K562 (cell line): ENCODE results near the gene FRMD5. TPM values are rescaled to one million over a fixed set of nuclear protein-coding genes. Genes with fewer than 3 reads are reported as not detected.

Experiments
- ATAC-seq: fragments of 200-7000 bp; cut with Tn5 transposase; 3 replicates; pipeline ENCODE4 v1.9.1; 2020; ENCODE audit warnings: moderate library complexity
- BruUV-seq: library from RNA; stranded (reverse); fragments of 400-500 nt; replicated peaks from 2 replicates; lab custom pipeline; 2021; lab: Mats Ljungman, UMichigan
- CTCF ChIA-PET: fragments of 300-600 bp; formaldehyde crosslinking; extraction: SDS; loops from one replicate; lab custom pipeline; 2021; ENCODE audit warnings: low intra/inter-chr PET ratio; lab: Yijun Ruan, JAX
- POLR2A ChIA-PET: fragments of 300-600, 350-650 bp; sonication (Branson Sonifier 250); formaldehyde crosslinking; extraction: SDS; loops from one replicate; lab custom pipeline; 2021; ENCODE audit warnings: antibody characterized with exemption, inconsistent platforms; lab: Yijun Ruan, JAX
- DNase-seq, 4 experiments: peaks; one replicate each; pipeline versions ENCODE4 v3.0.0 to v3.0.0-alpha.2; 2011 to 2018; ENCODE audit warnings: low spot score in 3 of 4, mixed read lengths in 3 of 4; ENCODE audit errors: extremely low read depth in 1 of 4
- FAIRE-seq: peaks from 2 replicates; lab custom pipeline; 2011; peaks lifted over from hg19 to GRCh38; lab: Jason Lieb, UNC
- H2AFZ ChIP-seq: 2 replicates; pipeline ENCODE4 v1.6.0; 2011; ENCODE audit warnings: low read depth, low read length, control low read depth, inconsistent platforms
- H3K27ac ChIP-seq: fragments of 200-600 bp; 3 replicates; pipeline ENCODE4 v1.8.0; 2011; ENCODE audit warnings: low read depth, mild to moderate bottlenecking, control low read depth, inconsistent platforms, low read length, moderate library complexity, mixed read lengths; ENCODE audit errors: extremely low read depth
- H3K27me3 ChIP-seq, 2 experiments: fragments of 300-600 bp in 1 of 2; 2 replicates in 1 of 2; 3 replicates in 1 of 2; pipeline versions ENCODE4 v1.6.0 to v1.8.0; 2011; ENCODE audit warnings: inconsistent platforms in 2 of 2, low read length in 2 of 2, mild to moderate bottlenecking in 1 of 2, mixed read lengths in 1 of 2, moderate library complexity in 1 of 2; ENCODE audit not compliant: control insufficient read depth in 2 of 2, insufficient read depth in 2 of 2
- H3K36me3 ChIP-seq: fragments of 300-600 bp; 3 replicates; pipeline ENCODE4 v1.8.0; 2011; ENCODE audit warnings: mild to moderate bottlenecking, low read length, inconsistent platforms; ENCODE audit not compliant: control insufficient read depth, insufficient read depth
- H3K4me1 ChIP-seq, 2 experiments: fragments of 200-600 bp in 1 of 2; replicated peaks in 1 of 2; 2 replicates in 1 of 2; 3 replicates in 1 of 2; pipeline versions ENCODE4 v1.5.1 to v1.8.0; 2011; ENCODE audit warnings: inconsistent platforms in 2 of 2, low read length in 2 of 2, mild to moderate bottlenecking in 1 of 2, mixed read lengths in 1 of 2, moderate library complexity in 1 of 2; ENCODE audit not compliant: control insufficient read depth in 2 of 2, insufficient read depth in 2 of 2
- H3K4me2 ChIP-seq: 2 replicates; pipeline ENCODE4 v1.6.1; 2011; ENCODE audit warnings: low read length, control low read depth, inconsistent platforms, mixed read lengths; ENCODE audit not compliant: insufficient read depth
- H3K4me3 ChIP-seq: fragments of 200-600 bp; sonication (generic), shearing (Covaris generic); 2 replicates; pipeline ENCODE4 v1.5.1; 2016; ENCODE audit warnings: control low read depth, inconsistent platforms
- H3K79me2 ChIP-seq: fragments of 200-600 bp; 3 replicates; pipeline ENCODE4 v1.8.0; 2011; ENCODE audit warnings: low read length, inconsistent platforms; ENCODE audit not compliant: control insufficient read depth, insufficient read depth
- H3K9ac ChIP-seq, 2 experiments: 2 replicates each; pipeline versions ENCODE4 v1.6.0 to v1.6.1; 2011; ENCODE audit warnings: low read depth in 2 of 2, low read length in 2 of 2, control low read depth in 1 of 2, inconsistent platforms in 1 of 2, mild to moderate bottlenecking in 1 of 2, mixed read lengths in 1 of 2; ENCODE audit not compliant: insufficient read depth in 1 of 2
- H3K9me1 ChIP-seq: one replicate; pipeline ENCODE4 v1.6.0; 2011; ENCODE audit warnings: inconsistent platforms, mild to moderate bottlenecking, low read length, moderate library complexity; ENCODE audit not compliant: control insufficient read depth, insufficient read depth
- H3K9me3 ChIP-seq: replicated peaks from 2 replicates; pipeline ENCODE4 v1.5.1; 2011; ENCODE audit warnings: low read depth, low read length, inconsistent platforms; ENCODE audit not compliant: control insufficient read depth, insufficient read depth
- H4K20me1 ChIP-seq: replicated peaks from 2 replicates; pipeline ENCODE4 v1.6.1; 2011; ENCODE audit warnings: low read length, inconsistent platforms, mixed read lengths; ENCODE audit not compliant: control insufficient read depth, insufficient read depth
- SMAD3 ChIP-seq: fragments of 450-650 bp; formaldehyde crosslinking; conservative IDR thresholded peaks from 2 replicates; pipeline ENCODE4 v1.4.0; 2020; ENCODE audit warnings: mild to moderate bottlenecking
- ZNF395 ChIP-seq: fragments of 200-800 bp; sonication (Bioruptor generic); IDR thresholded peaks from 2 replicates; pipeline ENCODE4 v1.6.1; 2017; ENCODE audit warnings: missing genetic modification characterization, missing compliant biosample characterization
- WGBS: fragments of 100-300 bp; shearing (Covaris generic); methylation state at CpG from one replicate; pipeline ENCODE4 v1.1.6; 2016; ENCODE audit warnings: low coverage, mixed read lengths; ENCODE audit not compliant: insufficient coverage; ENCODE audit errors: missing lambda C conversion rate; 5-methylcytosine and 5-hydroxymethylcytosine counted together
- in situ Hi-C: fragments of 300-500 bp; cut with MboI; formaldehyde crosslinking; loops from 4 replicates; pipeline ENCODE4 v1.15.0; 2018; ENCODE audit warnings: inconsistent platforms, mixed read lengths
- intact Hi-C: fragments of 100-400 bp; cut with micrococcal nuclease; formaldehyde crosslinking; loops from 2 replicates; pipeline ENCODE4 v1.14.2; 2022
- polyA plus RNA-seq, 8 experiments: library from polyadenylated mRNA; depleted of rRNA in 4 of 8; stranded (reverse) in 5 of 8; unstranded in 3 of 8; fragments of >200 nt; fragmentation: Nextera tagmentation in 2 of 8; fragmentation: Illumina TruSeq in 1 of 8; extraction: Ambion mirVana in 2 of 8; extraction: Trizol in 1 of 8; gene quantifications; 2 replicates each; pipeline versions ENCODE4 v1.2.1 to v1.2.3, GENCODE V29; 2011 to 2014; ENCODE audit warnings: inconsistent platforms in 1 of 8, missing spikeins in 1 of 8
- total RNA-seq, 7 experiments: library from RNA; depleted of rRNA in 6 of 7; stranded (reverse); fragments of >200 nt in 6 of 7; fragmentation: Illumina TruSeq in 2 of 7; extraction: Trizol in 2 of 7; gene quantifications; 2 replicates each; pipeline versions ENCODE4 v1.2.1 to v1.2.3, GENCODE V29; 2011 to 2021; ENCODE audit warnings: low replicate concordance in 1 of 7
- TF ChIP-seq, protein P1 (sequence below): sonication (generic); formaldehyde crosslinking; IDR thresholded peaks from 2 replicates; pipeline ENCODE4 v1.8.1; 2023; ENCODE audit warnings: mild to moderate bottlenecking, missing genetic modification reagents, moderate library complexity
- TF ChIP-seq, protein P2 (sequence below), 2 experiments: fragments of 200-800 bp in 1 of 2; sonication (Bioruptor generic) in 1 of 2; sonication (generic) in 1 of 2; formaldehyde crosslinking in 1 of 2; IDR thresholded peaks in 1 of 2; conservative IDR thresholded peaks in 1 of 2; 2 replicates each; pipeline versions ENCODE4 v1.5.0 to v1.6.1; 2016 to 2020; ENCODE audit warnings: missing compliant biosample characterization in 1 of 2, missing genetic modification characterization in 1 of 2, missing genetic modification reagents in 1 of 2
- TF ChIP-seq, protein P3 (sequence below): fragments of 450-650 bp; IDR thresholded peaks from 2 replicates; pipeline ENCODE4 v1.6.1; 2016; ENCODE audit warnings: missing biosample characterization, missing genetic modification characterization
- TF ChIP-seq, protein P4 (sequence below): fragments of 250-450 bp; sonication (Bioruptor Pico); IDR thresholded peaks from 2 replicates; pipeline ENCODE4 v1.4.0; 2020; ENCODE audit warnings: borderline replicate concordance

FRMD5 gene
- total and polyA plus RNA-seq, 9 of the 15 experiments (the other 6 are each of a cell fraction or from before 2014, with no cell fraction given): 0.13 to 0.38 TPM; not detected in 7

- peaks cover 8 to 20% of the 10 kb centered on the region in 2 experiments; a peak in 4 of 5 replicates for H3K4me1 ChIP-seq
- FAIRE-seq: no peak
- no TSS peak for BruUV-seq
- DNase-seq: no peak
- 95% methylated on average over 2 of the region's 2 CpGs for WGBS
- TF ChIP-seq, protein P1, sequence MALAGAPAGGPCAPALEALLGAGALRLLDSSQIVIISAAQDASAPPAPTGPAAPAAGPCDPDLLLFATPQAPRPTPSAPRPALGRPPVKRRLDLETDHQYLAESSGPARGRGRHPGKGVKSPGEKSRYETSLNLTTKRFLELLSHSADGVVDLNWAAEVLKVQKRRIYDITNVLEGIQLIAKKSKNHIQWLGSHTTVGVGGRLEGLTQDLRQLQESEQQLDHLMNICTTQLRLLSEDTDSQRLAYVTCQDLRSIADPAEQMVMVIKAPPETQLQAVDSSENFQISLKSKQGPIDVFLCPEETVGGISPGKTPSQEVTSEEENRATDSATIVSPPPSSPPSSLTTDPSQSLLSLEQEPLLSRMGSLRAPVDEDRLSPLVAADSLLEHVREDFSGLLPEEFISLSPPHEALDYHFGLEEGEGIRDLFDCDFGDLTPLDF: no peak
- no peak for TF ChIP-seq ZNF395 (CRISPR knock-in tag)
- TF ChIP-seq SMAD3 (CRISPR knock-in tag): no peak
- TF ChIP-seq, protein P2, sequence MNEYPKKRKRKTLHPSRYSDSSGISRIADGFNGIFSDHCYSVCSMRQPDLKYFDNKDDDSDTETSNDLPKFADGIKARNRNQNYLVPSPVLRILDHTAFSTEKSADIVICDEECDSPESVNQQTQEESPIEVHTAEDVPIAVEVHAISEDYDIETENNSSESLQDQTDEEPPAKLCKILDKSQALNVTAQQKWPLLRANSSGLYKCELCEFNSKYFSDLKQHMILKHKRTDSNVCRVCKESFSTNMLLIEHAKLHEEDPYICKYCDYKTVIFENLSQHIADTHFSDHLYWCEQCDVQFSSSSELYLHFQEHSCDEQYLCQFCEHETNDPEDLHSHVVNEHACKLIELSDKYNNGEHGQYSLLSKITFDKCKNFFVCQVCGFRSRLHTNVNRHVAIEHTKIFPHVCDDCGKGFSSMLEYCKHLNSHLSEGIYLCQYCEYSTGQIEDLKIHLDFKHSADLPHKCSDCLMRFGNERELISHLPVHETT (CRISPR knock-in tag; conservative IDR thresholded peaks at IDR 0.05 in 1 of 2, IDR thresholded peaks at IDR 0.05 in 1 of 2): no peak
- TF ChIP-seq, protein P3, sequence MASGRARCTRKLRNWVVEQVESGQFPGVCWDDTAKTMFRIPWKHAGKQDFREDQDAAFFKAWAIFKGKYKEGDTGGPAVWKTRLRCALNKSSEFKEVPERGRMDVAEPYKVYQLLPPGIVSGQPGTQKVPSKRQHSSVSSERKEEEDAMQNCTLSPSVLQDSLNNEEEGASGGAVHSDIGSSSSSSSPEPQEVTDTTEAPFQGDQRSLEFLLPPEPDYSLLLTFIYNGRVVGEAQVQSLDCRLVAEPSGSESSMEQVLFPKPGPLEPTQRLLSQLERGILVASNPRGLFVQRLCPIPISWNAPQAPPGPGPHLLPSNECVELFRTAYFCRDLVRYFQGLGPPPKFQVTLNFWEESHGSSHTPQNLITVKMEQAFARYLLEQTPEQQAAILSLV (tag): no peak
- TF ChIP-seq, protein P4, sequence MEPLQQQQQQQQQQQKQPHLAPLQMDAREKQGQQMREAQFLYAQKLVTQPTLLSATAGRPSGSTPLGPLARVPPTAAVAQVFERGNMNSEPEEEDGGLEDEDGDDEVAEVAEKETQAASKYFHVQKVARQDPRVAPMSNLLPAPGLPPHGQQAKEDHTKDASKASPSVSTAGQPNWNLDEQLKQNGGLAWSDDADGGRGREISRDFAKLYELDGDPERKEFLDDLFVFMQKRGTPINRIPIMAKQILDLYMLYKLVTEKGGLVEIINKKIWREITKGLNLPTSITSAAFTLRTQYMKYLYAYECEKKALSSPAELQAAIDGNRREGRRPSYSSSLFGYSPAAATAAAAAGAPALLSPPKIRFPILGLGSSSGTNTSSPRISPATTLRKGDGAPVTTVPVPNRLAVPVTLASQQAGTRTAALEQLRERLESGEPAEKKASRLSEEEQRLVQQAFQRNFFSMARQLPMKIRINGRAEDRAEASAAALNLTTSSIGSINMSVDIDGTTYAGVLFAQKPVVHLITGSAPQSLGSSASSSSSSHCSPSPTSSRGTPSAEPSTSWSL (CRISPR knock-in tag): no peak
- H4K20me1 ChIP-seq: no peaks in the 10 kb centered on the region
- peak overlapping the region; percentile 97; the same call in 1 of the 2 replicates for H2AFZ ChIP-seq
- H3K9me3 ChIP-seq: no peaks in the 10 kb centered on the region
- no peak overlapping the region for H3K9ac ChIP-seq
- in situ Hi-C loops: no loop called here
- H3K4me3 ChIP-seq: no peak overlapping the region
- H3K9me1 ChIP-seq: peaks cover 5% of the 10 kb centered on the region
- intact Hi-C loops: no loop called here
- H3K79me2 ChIP-seq: no peaks in the 10 kb centered on the region
- H3K27me3 ChIP-seq: no peaks in the 10 kb centered on the region
- H3K4me2 ChIP-seq: no peak overlapping the region
- H3K27ac ChIP-seq: no peak overlapping the region
- ATAC-seq: no peak
- CTCF ChIA-PET: no interaction called here
- POLR2A ChIA-PET: interaction anchor here (3.0 kb wide), 1 partner anchor 10 kb away, joined by 18 read pairs; no protein-coding TSS in a partner anchor
- H3K36me3 ChIP-seq: no peaks in the 10 kb centered on the region
These were observed 296.2 kb downstream of the FRMD5 start for GRCh38 chr15:43898891-43899290.
